HG03108 (cell line): ENCODE measurements around the gene TAS2R50.

Experiments
- ATAC-seq: cut with Tn5 transposase; IDR thresholded peaks from one replicate; pipeline ENCODE4 v1.9.1; 2021; ENCODE audit warnings: moderate library complexity; ENCODE audit not compliant: unreplicated experiment

TAS2R50 gene

GRCh38 chr12:10956085-10956484, 30.6 kb downstream of the TAS2R50 start:
- ATAC-seq: no peak

- no peak for ATAC-seq
Observed at GRCh38 chr12:10952645-10953044, 34.1 kb downstream of the TAS2R50 start.

GRCh38 chr12:10943167-10943566, 43.5 kb downstream of the TAS2R50 start:
- ATAC-seq: no peak

GRCh38 chr12:10941916-10942607, 44.6 kb downstream of the TAS2R50 start:
- ATAC-seq: no peak

GRCh38 chr12:10941369-10941768, 45.3 kb downstream of the TAS2R50 start:
- no peak for ATAC-seq

GRCh38 chr12:10940389-10940788, 46.3 kb downstream of the TAS2R50 start:
- no peak for ATAC-seq

- no peak for ATAC-seq
Observed at GRCh38 chr12:10939163-10939562, 47.5 kb downstream of the TAS2R50 start, which contains the start of gene TAS2R14. TAS2R14 (minus strand) TSS chr12:10939263; CDS start chr12:10939207, 56 bp downstream.

GRCh38 chr12:10936506-10936905, 50.2 kb downstream of the TAS2R50 start:
- ATAC-seq: no peak
